A549 (cell line): ENCODE data around the gene DCBLD1.

Experiments used
- CHD2 ChIP-seq: fragments of 150-350 bp; IDR thresholded peaks from 2 replicates; pipeline ENCODE4 v1.6.1; 2014; ENCODE audit warnings: low read length; ENCODE audit not compliant: partially characterized antibody
- CHD4 ChIP-seq: fragments of 200-600 bp; sonication (generic); IDR thresholded peaks from 2 replicates; pipeline ENCODE4 v1.6.1; 2016; ENCODE audit warnings: antibody characterized with exemption, mild to moderate bottlenecking, borderline replicate concordance
- CTCF ChIP-seq: fragments of >200 bp; sonication (Bioruptor Twin); formaldehyde crosslinking; IDR thresholded peaks from 3 replicates; pipeline ENCODE4 v1.5.1; 2016
- EP300 ChIP-seq, 2 experiments: fragments of >200 bp; sonication (Bioruptor Twin); formaldehyde crosslinking; IDR thresholded peaks; 2 replicates in 1 of 2; 3 replicates in 1 of 2; pipeline ENCODE4 v1.6.1; 2016 to 2017
- POLR2A ChIP-seq: IDR thresholded peaks from 2 replicates; pipeline ENCODE4 v1.6.1; 2012; ENCODE audit warnings: mild to moderate bottlenecking, low read length
- POLR2AphosphoS2 ChIP-seq: conservative IDR thresholded peaks from 2 replicates; pipeline ENCODE4 v1.6.1; 2012; ENCODE audit warnings: low read length, improper control_type of control experiment, inconsistent platforms
- RCOR1 ChIP-seq: fragments of 150-350 bp; IDR thresholded peaks from 2 replicates; pipeline ENCODE4 v1.6.1; 2014; ENCODE audit warnings: antibody characterized with exemption, low read length, low read depth
- SMC3 ChIP-seq: fragments of >200 bp; sonication (Bioruptor Twin); formaldehyde crosslinking; IDR thresholded peaks from 3 replicates; pipeline ENCODE4 v1.6.1; 2018; ENCODE audit warnings: inconsistent platforms
- ZSCAN20 ChIP-seq: fragments of 250-450 bp; sonication (Bioruptor Pico); IDR thresholded peaks from 2 replicates; pipeline ENCODE4 v1.8.0; 2022; ENCODE audit warnings: mild to moderate bottlenecking, moderate library complexity

GRCh38 chr6:117525607-117526006 lies 43.1 kb downstream of the DCBLD1 start:
- TF ChIP-seq CTCF (no peak), SMC3 (no peak), ZSCAN20 (CRISPR knock-in tag) (no peak), RCOR1 (no peak), POLR2A (no peak), CHD2 (no peak), EP300 (IDR thresholded peaks at IDR 0.05) (no peak), POLR2AphosphoS2 (no peak), CHD4 (no peak)
